ENCODE data around the gene PRKAB1. TPM values are rescaled to one million over a fixed set of nuclear protein-coding genes. Genes with fewer than 3 reads are reported as not detected.
"Not testable (repeated sequence)": the region's sequence is repeated elsewhere in the genome, so short reads cannot be mapped to it uniquely, and the experiment has no call there.

Gene PRKAB1
- total RNA-seq: 16.1 TPM
- polyA plus RNA-seq: 37.9 TPM
- long read RNA-seq, donor 1, partial matches to known transcripts: 0 of 4 reads
- long read RNA-seq, donor 1, other reads (novel, unspliced or antisense): 0 of 4 reads
- long read RNA-seq, donor 2: 0 reads
- long read RNA-seq, donor 3, transcript PRKAB1-202 (1 exons, 1,510 nt): major isoform, 19 of 33 reads
- long read RNA-seq, donor 3, transcript PRKAB1-201 (7 exons, 2,610 nt): minor isoform, 13 of 33 reads
- long read RNA-seq, donor 3, partial matches to known transcripts: 0 of 33 reads
- long read RNA-seq, donor 3, other reads (novel, unspliced or antisense): 0 of 33 reads
- long read RNA-seq, donor 4, full-length matches to known transcripts: 11 of 11 reads
- long read RNA-seq, donor 4, partial matches to known transcripts: 0 of 11 reads
- long read RNA-seq, donor 4, other reads (novel, unspliced or antisense): 0 of 11 reads
- long read RNA-seq, donor 5, full-length matches to known transcripts: 47 of 47 reads
- long read RNA-seq, donor 5, partial matches to known transcripts: 0 of 47 reads
- long read RNA-seq, donor 5, other reads (novel, unspliced or antisense): 0 of 47 reads
- long read RNA-seq, donor 6, full-length matches to known transcripts: 18 of 18 reads
- long read RNA-seq, donor 6, partial matches to known transcripts: 0 of 18 reads
- long read RNA-seq, donor 6, other reads (novel, unspliced or antisense): 0 of 18 reads
- long read RNA-seq, donor 7, transcript PRKAB1-201 (7 exons, 2,610 nt): major isoform, 15 of 25 reads
- long read RNA-seq, donor 7, transcript PRKAB1-202 (1 exons, 1,510 nt): minor isoform, 9 of 25 reads
- long read RNA-seq, donor 7, partial matches to known transcripts: 0 of 25 reads
- long read RNA-seq, donor 7, other reads (novel, unspliced or antisense): 0 of 25 reads
- long read RNA-seq, donor 8, transcript PRKAB1-202 (1 exons, 1,510 nt): major isoform, 5 of 10 reads
- long read RNA-seq, donor 8, partial matches to known transcripts: 0 of 10 reads
- long read RNA-seq, donor 8, other reads (novel, unspliced or antisense): 0 of 10 reads
- long read RNA-seq, donor 9, full-length matches to known transcripts: 15 of 15 reads
- long read RNA-seq, donor 9, partial matches to known transcripts: 0 of 15 reads
- long read RNA-seq, donor 9, other reads (novel, unspliced or antisense): 0 of 15 reads
- long read RNA-seq, donor 10, partial matches to known transcripts: 0 of 6 reads
- long read RNA-seq, donor 10, other reads (novel, unspliced or antisense): 0 of 6 reads

GRCh38 chr12:119667577-119668323 is at the start of gene PRKAB1:
PRKAB1 (plus strand) TSS chr12:119668133; CDS start chr12:119668245, 112 bp downstream.
- H3K4me1 ChIP-seq (ENCODE audit: control insufficient read depth in 2 of 2, insufficient read depth in 2 of 2, low read length in 2 of 2): peaks cover 19 to 23% of the 10 kb centered on the region in 2 donors
- peak within 1 kb of the TSS; percentile 66 to 94 for H3K4me3 ChIP-seq (ENCODE audit: low read length in 2 of 2)
- H3K27ac ChIP-seq (ENCODE audit: low read depth in 1 of 2, low read length in 1 of 2): peak within 1 kb of the TSS; percentile 88 to 90
- no peaks in the 10 kb centered on the region for H3K9me3 ChIP-seq (ENCODE audit: control insufficient read depth in 2 of 2, insufficient read depth in 1 of 2, low read length in 1 of 2)
- H3K36me3 ChIP-seq (ENCODE audit: control insufficient read depth in 2 of 2, insufficient read depth in 2 of 2, low read length in 1 of 2): peaks cover 6 to 20% of the 10 kb centered on the region in 2 donors
- DNase-seq (ENCODE audit: low read depth in 6 of 9, low spot score in 9 of 9): peak; percentile 86 to 96 (median 94)
- under 1% methylated on average over 69 of the region's 69 CpGs for WGBS
- no peaks in the 10 kb centered on the region for H3K27me3 ChIP-seq (ENCODE audit: control insufficient read depth in 2 of 2, insufficient read depth in 1 of 2, low read length in 1 of 2)

- H3K4me1 ChIP-seq (ENCODE audit: control insufficient read depth in 2 of 2, insufficient read depth in 2 of 2, low read length in 2 of 2); H3K4me3 ChIP-seq (ENCODE audit: low read length in 2 of 2); H3K36me3 ChIP-seq (ENCODE audit: control insufficient read depth in 2 of 2, insufficient read depth in 2 of 2, low read length in 1 of 2); DNase-seq (ENCODE audit: low read depth in 6 of 9, low spot score in 9 of 9); H3K9me3 ChIP-seq (ENCODE audit: control insufficient read depth in 2 of 2, insufficient read depth in 1 of 2, low read length in 1 of 2); H3K27me3 ChIP-seq (ENCODE audit: control insufficient read depth in 2 of 2, insufficient read depth in 1 of 2, low read length in 1 of 2); H3K27ac ChIP-seq (ENCODE audit: low read depth in 1 of 2, low read length in 1 of 2): not testable (repeated sequence)
- WGBS: 100% methylated on average over 1 of the region's 1 CpG
Measured at GRCh38 chr12:119618328-119618896, 49.5 kb upstream of the PRKAB1 start.

- Histone ChIP-seq H3K27ac (ENCODE audit: low read depth in 1 of 2, low read length in 1 of 2) (no peak overlapping the region), H3K36me3 (ENCODE audit: control insufficient read depth in 2 of 2, insufficient read depth in 2 of 2, low read length in 1 of 2) (no peaks in the 10 kb centered on the region), H3K27me3 (ENCODE audit: control insufficient read depth in 2 of 2, insufficient read depth in 1 of 2, low read length in 1 of 2) (no peaks in the 10 kb centered on the region), H3K4me1 (ENCODE audit: control insufficient read depth in 2 of 2, insufficient read depth in 2 of 2, low read length in 2 of 2) (no peaks in the 10 kb centered on the region), H3K9me3 (ENCODE audit: control insufficient read depth in 2 of 2, insufficient read depth in 1 of 2, low read length in 1 of 2) (no peaks in the 10 kb centered on the region), H3K4me3 (ENCODE audit: low read length in 2 of 2) (no peak overlapping the region)
- DNase-seq (ENCODE audit: low read depth in 6 of 9, low spot score in 9 of 9): no peak
- WGBS: 28% methylated on average over 1 of the region's 1 CpG
Measured at GRCh38 chr12:119620490-119620889, 47.4 kb upstream of the PRKAB1 start.

GRCh38 chr12:119621878-119622277 is 46.1 kb upstream of the PRKAB1 start:
- 79% methylated on average over 2 of the region's 2 CpGs for WGBS
- DNase-seq (ENCODE audit: low read depth in 6 of 9, low spot score in 9 of 9): no peak
- Histone ChIP-seq H3K4me1 (ENCODE audit: control insufficient read depth in 2 of 2, insufficient read depth in 2 of 2, low read length in 2 of 2) (no peaks in the 10 kb centered on the region), H3K4me3 (ENCODE audit: low read length in 2 of 2) (no peak overlapping the region), H3K36me3 (ENCODE audit: control insufficient read depth in 2 of 2, insufficient read depth in 2 of 2, low read length in 1 of 2) (no peaks in the 10 kb centered on the region), H3K9me3 (ENCODE audit: control insufficient read depth in 2 of 2, insufficient read depth in 1 of 2, low read length in 1 of 2) (no peaks in the 10 kb centered on the region), H3K27ac (ENCODE audit: low read depth in 1 of 2, low read length in 1 of 2) (no peak overlapping the region), H3K27me3 (ENCODE audit: control insufficient read depth in 2 of 2, insufficient read depth in 1 of 2, low read length in 1 of 2) (no peaks in the 10 kb centered on the region)

- Histone ChIP-seq H3K9me3 (ENCODE audit: control insufficient read depth in 2 of 2, insufficient read depth in 1 of 2, low read length in 1 of 2) (no peaks in the 10 kb centered on the region), H3K4me1 (ENCODE audit: control insufficient read depth in 2 of 2, insufficient read depth in 2 of 2, low read length in 2 of 2) (no peaks in the 10 kb centered on the region)
- WGBS: 91% methylated on average over 4 of the region's 4 CpGs
Measured at GRCh38 chr12:119624966-119625365, 43.0 kb upstream of the PRKAB1 start.

GRCh38 chr12:119627019-119627643 is 40.8 kb upstream of the PRKAB1 start:
- Histone ChIP-seq H3K27ac (ENCODE audit: low read depth in 1 of 2, low read length in 1 of 2) (no peak overlapping the region), H3K36me3 (ENCODE audit: control insufficient read depth in 2 of 2, insufficient read depth in 2 of 2, low read length in 1 of 2) (no peaks in the 10 kb centered on the region), H3K27me3 (ENCODE audit: control insufficient read depth in 2 of 2, insufficient read depth in 1 of 2, low read length in 1 of 2) (no peaks in the 10 kb centered on the region), H3K9me3 (ENCODE audit: control insufficient read depth in 2 of 2, insufficient read depth in 1 of 2, low read length in 1 of 2) (no peaks in the 10 kb centered on the region), H3K4me3 (ENCODE audit: low read length in 2 of 2) (no peak overlapping the region), H3K4me1 (ENCODE audit: control insufficient read depth in 2 of 2, insufficient read depth in 2 of 2, low read length in 2 of 2) (no peaks in the 10 kb centered on the region)
- DNase-seq (ENCODE audit: low read depth in 6 of 9, low spot score in 9 of 9): no peak
- WGBS: 91% methylated on average over 6 of the region's 6 CpGs

More at GRCh38 chr12:119624966-119625365, 43.0 kb upstream of the PRKAB1 start:
- Histone ChIP-seq H3K27ac (ENCODE audit: low read depth in 1 of 2, low read length in 1 of 2) (peak overlapping the region in 1 of 2 donors; percentile 5), H3K36me3 (ENCODE audit: control insufficient read depth in 2 of 2, insufficient read depth in 2 of 2, low read length in 1 of 2) (no peaks in the 10 kb centered on the region), H3K4me3 (ENCODE audit: low read length in 2 of 2) (no peak overlapping the region), H3K27me3 (ENCODE audit: control insufficient read depth in 2 of 2, insufficient read depth in 1 of 2, low read length in 1 of 2) (no peaks in the 10 kb centered on the region)
- DNase-seq (ENCODE audit: low read depth in 6 of 9, low spot score in 9 of 9): peak in 1 of 9 donors; percentile 2

- Histone ChIP-seq H3K27ac (ENCODE audit: low read depth in 1 of 2, low read length in 1 of 2) (no peak overlapping the region), H3K27me3 (ENCODE audit: control insufficient read depth in 2 of 2, insufficient read depth in 1 of 2, low read length in 1 of 2) (no peaks in the 10 kb centered on the region), H3K4me1 (ENCODE audit: control insufficient read depth in 2 of 2, insufficient read depth in 2 of 2, low read length in 2 of 2) (no peaks in the 10 kb centered on the region), H3K4me3 (ENCODE audit: low read length in 2 of 2) (no peak overlapping the region), H3K36me3 (ENCODE audit: control insufficient read depth in 2 of 2, insufficient read depth in 2 of 2, low read length in 1 of 2) (no peaks in the 10 kb centered on the region), H3K9me3 (ENCODE audit: control insufficient read depth in 2 of 2, insufficient read depth in 1 of 2, low read length in 1 of 2) (no peaks in the 10 kb centered on the region)
- DNase-seq (ENCODE audit: low read depth in 6 of 9, low spot score in 9 of 9): no peak
- 91% methylated on average over 6 of the region's 6 CpGs for WGBS
Measured at GRCh38 chr12:119627686-119628085, 40.2 kb upstream of the PRKAB1 start.

Data from thymus (tissue), 14 donors.